Liver (tissue), 9 donors: Measurements from ENCODE around the gene EGR2. TPM values are rescaled to one million over a fixed set of nuclear protein-coding genes. Genes with fewer than 3 reads are reported as not detected.

ENCODE experiments used
- DNase-seq: peaks from one replicate; pipeline ENCODE4 v3.0.0-alpha.2; 2017; ENCODE audit warnings: low spot score
- H3K27ac ChIP-seq, 2 donors: one replicate each; pipeline ENCODE4 v1.7.0; 2013; ENCODE audit warnings: inconsistent platforms in 2 of 2, low read length in 2 of 2, control low read depth in 1 of 2, low read depth in 1 of 2, mild to moderate bottlenecking in 1 of 2
- H3K27me3 ChIP-seq, 4 donors: one replicate each; pipeline versions ENCODE4 v1.6.1 to v1.7.0; 2013; ENCODE audit warnings: low read length in 3 of 4, inconsistent platforms in 1 of 4, mild to moderate bottlenecking in 1 of 4, moderate library complexity in 1 of 4; ENCODE audit not compliant: control insufficient read depth in 4 of 4, insufficient read depth in 4 of 4
- H3K36me3 ChIP-seq, 4 donors: one replicate each; pipeline versions ENCODE4 v1.6.1 to v1.7.0; 2013; ENCODE audit warnings: low read length in 3 of 4, mild to moderate bottlenecking in 3 of 4, low read depth in 1 of 4, moderate library complexity in 1 of 4; ENCODE audit not compliant: control insufficient read depth in 4 of 4, insufficient read depth in 3 of 4
- H3K4me1 ChIP-seq, 4 donors: one replicate each; pipeline versions ENCODE4 v1.6.1 to v1.7.0; 2013; ENCODE audit warnings: low read length in 3 of 4, mild to moderate bottlenecking in 3 of 4, moderate library complexity in 1 of 4; ENCODE audit not compliant: control insufficient read depth in 4 of 4, insufficient read depth in 4 of 4
- H3K4me3 ChIP-seq, 3 donors: one replicate each; pipeline versions ENCODE4 v1.6.1 to v1.7.0; 2013; ENCODE audit warnings: low read length in 3 of 3, control low read depth in 1 of 3, low read depth in 1 of 3, mild to moderate bottlenecking in 1 of 3
- H3K9ac ChIP-seq, 2 donors: one replicate each; pipeline ENCODE4 v1.7.0; 2013; ENCODE audit warnings: low read length in 2 of 2, mild to moderate bottlenecking in 2 of 2, moderate library complexity in 2 of 2, control low read depth in 1 of 2, low read depth in 1 of 2
- H3K9me3 ChIP-seq, 4 donors: one replicate each; pipeline versions ENCODE4 v1.6.1 to v1.7.0; 2013; ENCODE audit warnings: low read length in 3 of 4; ENCODE audit not compliant: control insufficient read depth in 4 of 4
- ATF3 ChIP-seq: IDR thresholded peaks from 2 replicates; pipeline ENCODE4 v1.6.1; 2016; ENCODE audit warnings: antibody characterized with exemption
- CTCF ChIP-seq: fragments of 150-350 bp; IDR thresholded peaks from 2 replicates; pipeline ENCODE4 v1.5.1; 2017; ENCODE audit warnings: improper control_type of control experiment, low read depth, low read length; ENCODE audit not compliant: missing input control
- EGR1 ChIP-seq, 2 donors: IDR thresholded peaks; 2 replicates each; pipeline ENCODE4 v1.6.1; 2016 to 2018; ENCODE audit warnings: antibody characterized with exemption in 2 of 2, low read depth in 2 of 2
- FOXA1 ChIP-seq: IDR thresholded peaks from 2 replicates; pipeline ENCODE4 v1.6.1; 2016; ENCODE audit warnings: antibody characterized with exemption
- GABPA ChIP-seq, 2 donors: IDR thresholded peaks in 1 of 2; conservative IDR thresholded peaks in 1 of 2; 2 replicates each; pipeline ENCODE4 v1.6.1; 2016; ENCODE audit warnings: antibody characterized with exemption in 2 of 2, mild to moderate bottlenecking in 1 of 2, moderate library complexity in 1 of 2
- HNF4A ChIP-seq, 2 donors: conservative IDR thresholded peaks; 2 replicates each; pipeline ENCODE4 v1.6.1; 2016; ENCODE audit warnings: antibody characterized with exemption in 2 of 2, mild to moderate bottlenecking in 2 of 2
- HNF4G ChIP-seq: IDR thresholded peaks from 2 replicates; pipeline ENCODE4 v1.6.1; 2016; ENCODE audit warnings: antibody characterized with exemption
- JUND ChIP-seq, 2 donors: IDR thresholded peaks; 2 replicates each; pipeline ENCODE4 v1.6.1; 2016; ENCODE audit warnings: antibody characterized with exemption in 2 of 2
- NR2F2 ChIP-seq: IDR thresholded peaks from 2 replicates; pipeline ENCODE4 v1.6.1; 2016; ENCODE audit warnings: antibody characterized with exemption
- REST ChIP-seq: IDR thresholded peaks from 2 replicates; pipeline ENCODE4 v1.6.1; 2016; ENCODE audit warnings: antibody characterized with exemption, mild to moderate bottlenecking
- RXRA ChIP-seq, 2 donors: IDR thresholded peaks; 2 replicates each; pipeline ENCODE4 v1.6.1; 2017 to 2018; ENCODE audit warnings: antibody characterized with exemption in 2 of 2, mild to moderate bottlenecking in 1 of 2
- SP1 ChIP-seq: IDR thresholded peaks from 2 replicates; pipeline ENCODE4 v1.6.1; 2018; ENCODE audit warnings: antibody characterized with exemption, mild to moderate bottlenecking
- YY1 ChIP-seq: IDR thresholded peaks from 2 replicates; pipeline ENCODE4 v1.6.1; 2016; ENCODE audit warnings: antibody characterized with exemption, mild to moderate bottlenecking
- ZBTB33 ChIP-seq: IDR thresholded peaks from 2 replicates; pipeline ENCODE4 v1.6.1; 2016; ENCODE audit warnings: antibody characterized with exemption
- WGBS: extraction: QIAGEN DNeasy Blood & Tissue Kit; methylation state at CpG from one replicate; pipeline ENCODE4 v1.1.7; 2013; 5-methylcytosine and 5-hydroxymethylcytosine counted together
- polyA plus RNA-seq, 2 donors: library from polyadenylated mRNA; stranded (reverse) in 1 of 2; unstranded in 1 of 2; fragments of 200-250 nt in 1 of 2; fragments of >200 nt in 1 of 2; fragmentation: Nextera tagmentation in 1 of 2; extraction: Ambion mirVana in 1 of 2; gene quantifications; one replicate each; pipeline versions ENCODE4 v1.2.1 to v1.2.3, GENCODE V29; 2013 to 2015
- total RNA-seq, 2 donors: library from RNA; depleted of rRNA; stranded (reverse); fragments of >200 nt; gene quantifications; one replicate each; pipeline ENCODE4 v1.2.3, GENCODE V29; 2014
- donor health status: healthy.
- donor health status: healthy.
- donor health status: healthy.
- donor health status: healthy.
- donor health status: healthy.

Gene EGR2
- total and polyA plus RNA-seq, 4 donors, result 0.17 to 0.76 (median 0.23) TPM

GRCh38 chr10:62819141-62819920 lies 3.2 kb upstream of the EGR2 start:
- Histone ChIP-seq H3K36me3 (no peaks in the 10 kb centered on the region), H3K4me3 (no peak overlapping the region), H3K4me1 (peaks cover 14 to 35% (median 24%) of the 10 kb centered on the region in 4 donors), H3K9me3 (no peaks in the 10 kb centered on the region), H3K27me3 (peaks cover 0 to 5% (median under 1%) of the 10 kb centered on the region in 4 donors), H3K27ac (no peak overlapping the region), H3K9ac (no peak overlapping the region)
- 44% methylated on average over 19 of the region's 19 CpGs for WGBS
- TF ChIP-seq ZBTB33, result no peak
- no peak for TF ChIP-seq HNF4G
- TF ChIP-seq HNF4A (conservative IDR thresholded peaks at IDR 0.05), result no peak
- TF ChIP-seq JUND (IDR thresholded peaks at IDR 0.05), result no peak
- TF ChIP-seq SP1, result no peak
- TF ChIP-seq GABPA (IDR thresholded peaks at IDR 0.05 in 1 of 2, conservative IDR thresholded peaks at IDR 0.05 in 1 of 2), result no peak
- no peak for TF ChIP-seq REST
- no peak for DNase-seq

GRCh38 chr10:62818426-62819011 lies 2.4 kb upstream of the EGR2 start:
- peak overlapping the region in 2 of 3 donors; percentile 72 to 93 for H3K4me3 ChIP-seq
- peaks cover 14 to 35% (median 24%) of the 10 kb centered on the region in 4 donors for H3K4me1 ChIP-seq
- H3K27me3 ChIP-seq, result peaks cover 0 to 5% (median 3%) of the 10 kb centered on the region in 4 donors
- WGBS, result 8% methylated on average over 65 of the region's 65 CpGs
- no peak overlapping the region for H3K27ac ChIP-seq
- DNase-seq, result no peak
- H3K9ac ChIP-seq, result no peak overlapping the region
- H3K36me3 ChIP-seq, result no peaks in the 10 kb centered on the region
- TF ChIP-seq SP1, result no peak
- TF ChIP-seq GABPA (IDR thresholded peaks at IDR 0.05 in 1 of 2, conservative IDR thresholded peaks at IDR 0.05 in 1 of 2), result no peak
- no peak for TF ChIP-seq CTCF
- no peak for TF ChIP-seq REST
- TF ChIP-seq ZBTB33, result no peak
- TF ChIP-seq YY1, result no peak
- no peak for TF ChIP-seq EGR1 (IDR thresholded peaks at IDR 0.05; ENCODE audit: low read depth in 2 of 2)
- no peak for TF ChIP-seq ATF3
- TF ChIP-seq HNF4G, result no peak
- TF ChIP-seq FOXA1, result no peak
- no peak for TF ChIP-seq NR2F2
- no peak for TF ChIP-seq JUND (IDR thresholded peaks at IDR 0.05)
- no peak for TF ChIP-seq RXRA (IDR thresholded peaks at IDR 0.05)
- H3K9me3 ChIP-seq, result no peaks in the 10 kb centered on the region
